Transverse colon (tissue), 4 donors: ENCODE data around the gene TMPRSS11E. TPM values are rescaled to one million over a fixed set of nuclear protein-coding genes. Genes with fewer than 3 reads are reported as not detected.

Experiments used
- DNase-seq: peaks from one replicate; pipeline ENCODE4 v3.0.0-alpha.2; 2019
- H3K27ac ChIP-seq, 4 donors: fragments of 200-600 bp; sonication (generic); 2 replicates each; pipeline ENCODE4 v1.5.1; 2016 to 2018; ENCODE audit warnings: inconsistent platforms in 4 of 4
- H3K27me3 ChIP-seq: fragments of 200-600 bp; sonication (generic); 2 replicates; pipeline ENCODE4 v1.5.1; 2017; ENCODE audit warnings: inconsistent platforms
- H3K36me3 ChIP-seq, 4 donors: fragments of 200-600 bp; sonication (generic); 2 replicates each; pipeline ENCODE4 v1.5.1; 2017 to 2019; ENCODE audit warnings: inconsistent platforms in 4 of 4
- H3K4me1 ChIP-seq, 4 donors: fragments of 200-600 bp; sonication (generic); 2 replicates each; pipeline ENCODE4 v1.5.1; 2017 to 2020; ENCODE audit warnings: inconsistent platforms in 4 of 4
- H3K4me3 ChIP-seq, 4 donors: fragments of 200-600 bp; sonication (generic); 1 replicate in 1 of 4; 2 replicates in 3 of 4; pipeline versions ENCODE4 v1.5.1 to v1.6.1; 2017 to 2019; ENCODE audit warnings: inconsistent platforms in 4 of 4
- H3K9me3 ChIP-seq, 2 donors: fragments of 200-600 bp; sonication (generic); 2 replicates each; pipeline ENCODE4 v1.5.1; 2017 to 2019; ENCODE audit warnings: inconsistent platforms in 2 of 2
- CTCF ChIP-seq, 5 experiments: fragments of 200-600 bp in 3 of 5; fragments of 450-650 bp in 2 of 5; sonication (generic) in 3 of 5; IDR thresholded peaks; 1 replicate in 2 of 5; 2 replicates in 3 of 5; pipeline ENCODE4 v1.5.1; 2016 to 2017; ENCODE audit warnings: antibody characterized with exemption in 5 of 5, inconsistent platforms in 3 of 5, mild to moderate bottlenecking in 2 of 5, moderate library complexity in 1 of 5
- EP300 ChIP-seq: sonication (generic); formaldehyde crosslinking; IDR thresholded peaks from one replicate; pipeline ENCODE4 v1.6.1; 2017; ENCODE audit warnings: antibody characterized with exemption, low read depth
- POLR2A ChIP-seq: fragments of 450-650 bp; IDR thresholded peaks from one replicate; pipeline ENCODE4 v1.6.1; 2016; ENCODE audit warnings: antibody characterized with exemption, mild to moderate bottlenecking, moderate library complexity
- POLR2AphosphoS5 ChIP-seq, 3 donors: sonication (generic); formaldehyde crosslinking; IDR thresholded peaks; one replicate each; pipeline ENCODE4 v1.6.1; 2016; ENCODE audit warnings: antibody characterized with exemption in 3 of 3
- WGBS, 2 donors: methylation state at CpG; one replicate each; pipeline ENCODE4 v1.1.5; 2018; ENCODE audit warnings: low coverage in 1 of 2; 5-methylcytosine and 5-hydroxymethylcytosine counted together
- in situ Hi-C, 4 donors: fragments of 200-750 bp; cut with MboI; loops; one replicate each; pipeline versions ENCODE4 v1.15.0 to v1.15.1; 2017; ENCODE audit warnings: low sequenced_read_pairs in 3 of 4, low pct_ligation_motif_present in 1 of 4, low pct_unique_long_range_greater_than_20kb in 1 of 4
- intact Hi-C: fragments of 100-400 bp; cut with DNase I; formaldehyde crosslinking; loops from one replicate; pipeline ENCODE4 v1.15.1; 2023; ENCODE audit warnings: low total_unique reads
- total RNA-seq, 4 donors: library from RNA; depleted of rRNA; stranded (reverse); fragments of >200 nt; gene quantifications; one replicate each; pipeline ENCODE4 v1.1.0, GENCODE V29; 2016

Gene TMPRSS11E
- total RNA-seq, 4 donors from 2014 or later, result not detected

GRCh38 chr4:68416591-68416990 is 30.7 kb upstream of the TMPRSS11E start:
- no peak for TF ChIP-seq POLR2A
- TF ChIP-seq EP300, result no peak
- TF ChIP-seq CTCF (IDR thresholded peaks at IDR 0.05), result no peak
- no peak for TF ChIP-seq POLR2AphosphoS5 (IDR thresholded peaks at IDR 0.05)
- no peak for DNase-seq
- Histone ChIP-seq H3K4me3 (no peak overlapping the region), H3K4me1 (no peaks in the 10 kb centered on the region), H3K27ac (no peak overlapping the region), H3K27me3 (no peaks in the 10 kb centered on the region), H3K36me3 (no peaks in the 10 kb centered on the region), H3K9me3 (peaks cover 0 to 4% of the 10 kb centered on the region in 2 donors)
- in situ Hi-C loops, result no loop called here
- intact Hi-C loops, result no loop called here
- WGBS, 2 donors, result 81 to 86% methylated on average over 2 to 3 of the region's 3 CpGs

DNA sequence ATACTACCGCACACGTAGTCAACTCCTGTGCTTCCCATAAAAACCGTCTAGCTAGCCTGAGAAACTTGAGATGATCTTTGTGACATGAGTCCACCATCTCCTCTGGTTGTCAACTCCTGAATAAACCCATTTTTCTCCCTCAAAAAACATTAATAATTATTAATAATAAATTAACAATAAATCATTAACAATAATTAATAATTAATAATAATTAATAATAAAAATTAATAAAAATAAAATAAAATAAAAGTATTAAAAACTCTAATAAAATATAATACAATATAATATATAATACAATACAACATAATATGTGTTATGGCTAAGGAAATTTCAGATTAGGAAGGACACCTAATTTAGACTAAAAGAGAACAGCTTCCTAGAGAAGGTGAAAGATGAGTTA is 20.7 kb upstream of the TMPRSS11E start:
- Histone ChIP-seq H3K9me3 (no peaks in the 10 kb centered on the region), H3K27me3 (no peaks in the 10 kb centered on the region), H3K36me3 (no peaks in the 10 kb centered on the region), H3K4me1 (no peaks in the 10 kb centered on the region), H3K27ac (no peak overlapping the region), H3K4me3 (no peak overlapping the region)
- WGBS, 2 donors, result 75 to 88% methylated on average over 3 of the region's 3 CpGs
- intact Hi-C loops (no loop called here), in situ Hi-C loops (no loop called here)
- TF ChIP-seq POLR2AphosphoS5 (IDR thresholded peaks at IDR 0.05), result no peak
- no peak for TF ChIP-seq POLR2A
- no peak for TF ChIP-seq EP300
- TF ChIP-seq CTCF (IDR thresholded peaks at IDR 0.05), result no peak
- DNase-seq, result no peak

DNA sequence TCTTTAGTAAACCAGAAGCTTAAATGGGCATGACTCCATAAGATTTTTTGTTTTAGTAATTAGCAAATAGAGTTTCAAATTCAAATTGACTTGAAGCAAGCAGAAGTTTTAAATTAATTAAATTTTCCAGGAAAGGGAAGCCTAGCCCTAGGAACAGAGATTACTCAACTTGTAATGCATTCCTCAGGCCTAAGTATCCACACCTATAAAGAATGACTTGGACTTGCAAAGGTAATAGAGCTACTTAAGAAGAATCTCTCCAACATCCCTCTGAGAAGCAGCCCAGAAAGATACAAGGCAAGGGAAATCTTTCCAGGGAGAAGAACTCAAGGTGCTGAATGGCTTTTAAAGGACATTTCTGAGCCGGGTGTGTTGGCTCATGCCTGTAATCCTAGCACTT is 16.9 kb upstream of the TMPRSS11E start:
- 81% methylated on average over 1 of the region's 1 CpG; no CpG with 5 or more reads in 1 of the 2 donors for WGBS, 2 donors
- Histone ChIP-seq H3K4me1 (no peaks in the 10 kb centered on the region), H3K9me3 (no peaks in the 10 kb centered on the region), H3K36me3 (no peaks in the 10 kb centered on the region), H3K4me3 (no peak overlapping the region), H3K27ac (no peak overlapping the region), H3K27me3 (no peaks in the 10 kb centered on the region)
- no peak for TF ChIP-seq POLR2A
- TF ChIP-seq EP300, result no peak
- no peak for TF ChIP-seq POLR2AphosphoS5 (IDR thresholded peaks at IDR 0.05)
- TF ChIP-seq CTCF (IDR thresholded peaks at IDR 0.05), result no peak
- in situ Hi-C loops (no loop called here), intact Hi-C loops (no loop called here)
- DNase-seq, result no peak

- H3K4me1 ChIP-seq, result no peaks in the 10 kb centered on the region
- in situ Hi-C loops (no loop called here), intact Hi-C loops (no loop called here)
- H3K27me3 ChIP-seq, result no peaks in the 10 kb centered on the region
- H3K27ac ChIP-seq, result no peak overlapping the region
- no peaks in the 10 kb centered on the region for H3K9me3 ChIP-seq
- H3K4me3 ChIP-seq, result no peak overlapping the region
- H3K36me3 ChIP-seq, result no peaks in the 10 kb centered on the region
- DNase-seq, result no peak
- no peak for TF ChIP-seq POLR2A
- TF ChIP-seq CTCF (IDR thresholded peaks at IDR 0.05), result no peak
- TF ChIP-seq EP300, result no peak
- no peak for TF ChIP-seq POLR2AphosphoS5 (IDR thresholded peaks at IDR 0.05)
These were observed 14.9 kb upstream of the TMPRSS11E start for GRCh38 chr4:68432320-68432719.
